HG02610 (cell line): ENCODE results near the gene HCRTR2.
"Not testable (repeated sequence)": the region's sequence is repeated elsewhere in the genome, so short reads cannot be mapped to it uniquely, and the experiment has no call there.

ENCODE experiments used
- ATAC-seq: cut with Tn5 transposase; IDR thresholded peaks from one replicate; pipeline ENCODE4 v1.9.1; 2021; ENCODE audit warnings: mild to moderate bottlenecking, moderate library complexity; ENCODE audit not compliant: unreplicated experiment

Gene HCRTR2

GRCh38 chr6:55174211-55175026 is at the start of gene HCRTR2:
TSS of gene HCRTR2 (plus strand) at chr6:55174515. CDS start at chr6:55174588, 73 bp downstream.
- no peak for ATAC-seq

GRCh38 chr6:55130806-55131324 is 43.5 kb upstream of the HCRTR2 start:
- no peak for ATAC-seq

- no peak for ATAC-seq
These were observed 42.7 kb upstream of the HCRTR2 start for GRCh38 chr6:55131616-55132015.

GRCh38 chr6:55136916-55137315 is 37.4 kb upstream of the HCRTR2 start:
- no peak for ATAC-seq

- ATAC-seq: no peak
These were observed 36.2 kb upstream of the HCRTR2 start for GRCh38 chr6:55137929-55138693.

- no peak for ATAC-seq
These were observed 32.7 kb upstream of the HCRTR2 start for GRCh38 chr6:55141611-55142010.

GRCh38 chr6:55142610-55143009 is 31.7 kb upstream of the HCRTR2 start:
- no peak for ATAC-seq

- no peak for ATAC-seq
These were observed 21.0 kb upstream of the HCRTR2 start for GRCh38 chr6:55153284-55153683.

- not testable (repeated sequence) for ATAC-seq
These were observed 15.5 kb upstream of the HCRTR2 start for GRCh38 chr6:55158784-55159183.

- ATAC-seq: no peak
These were observed 6.5 kb upstream of the HCRTR2 start for GRCh38 chr6:55167860-55168259.

- ATAC-seq: no peak
These were observed 1.0 kb downstream of the HCRTR2 start for GRCh38 chr6:55175078-55176049.

- ATAC-seq: no peak
These were observed 2.6 kb downstream of the HCRTR2 start for GRCh38 chr6:55176958-55177357.

GRCh38 chr6:55180258-55180657 is 5.9 kb downstream of the HCRTR2 start:
- no peak for ATAC-seq

- no peak for ATAC-seq
These were observed 7.8 kb downstream of the HCRTR2 start for GRCh38 chr6:55182016-55182650.

- ATAC-seq: no peak
These were observed 10.6 kb downstream of the HCRTR2 start for GRCh38 chr6:55184782-55185530.

GRCh38 chr6:55198715-55199114 is 24.4 kb downstream of the HCRTR2 start:
- no peak for ATAC-seq

- no peak for ATAC-seq
These were observed 24.9 kb downstream of the HCRTR2 start for GRCh38 chr6:55199239-55199638.

GRCh38 chr6:55208478-55209458 is 34.5 kb downstream of the HCRTR2 start:
- ATAC-seq: no peak
